GM19193 (cell line): ENCODE data around the gene AK4.
A peak's percentile ranks its signal among the peaks of the same experiment; 100 is the strongest.

Experiments
- POLR2A ChIP-seq: IDR thresholded peaks from 4 replicates; pipeline ENCODE4 v1.6.1; 2011; ENCODE audit not compliant: insufficient read depth, insufficient read length; ENCODE audit errors: extremely low read depth

Gene AK4

DNA sequence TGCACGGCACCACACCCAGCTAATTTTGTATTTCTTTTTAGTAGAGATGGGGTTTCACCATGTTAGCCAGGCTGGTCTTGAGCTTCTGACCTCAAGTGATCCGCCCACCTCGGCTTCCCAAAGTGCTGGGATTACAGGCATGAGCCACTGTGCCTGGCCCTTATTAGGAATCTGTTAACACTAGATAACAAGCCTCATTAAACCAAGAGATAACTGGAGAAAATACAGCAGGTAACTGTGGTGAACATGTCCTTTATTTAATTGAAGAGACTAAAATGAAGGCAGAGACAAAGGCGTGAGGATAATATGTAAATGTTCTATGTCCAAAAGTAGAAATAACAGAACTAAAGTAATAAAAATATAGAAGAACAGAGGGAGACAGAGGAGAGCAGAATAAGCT lies 89.5 kb downstream of the AK4 start:
- TF ChIP-seq POLR2A, result no peak

GRCh38 chr1:65238010-65238409 lies 90.0 kb downstream of the AK4 start:
- TF ChIP-seq POLR2A, result no peak

DNA sequence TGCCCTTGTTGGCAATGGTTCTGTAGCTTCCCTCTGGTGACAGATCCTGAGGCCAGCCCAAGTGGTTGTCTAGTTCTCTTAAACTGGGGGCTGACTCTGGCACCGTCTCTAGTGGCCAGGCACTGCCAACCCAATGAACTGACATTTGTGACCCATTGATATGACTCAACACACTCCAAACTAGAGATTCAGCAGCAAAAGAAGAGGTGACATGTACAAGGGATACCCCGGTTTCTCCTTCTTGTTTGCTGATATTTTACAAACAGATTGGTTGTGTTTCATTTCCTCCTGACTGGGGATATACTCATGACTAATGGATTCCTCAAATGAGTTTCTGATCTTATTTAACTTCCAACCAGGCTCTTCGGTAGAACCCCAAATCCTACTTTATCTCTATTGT lies 95.5 kb downstream of the AK4 start:
- no peak for TF ChIP-seq POLR2A

DNA sequence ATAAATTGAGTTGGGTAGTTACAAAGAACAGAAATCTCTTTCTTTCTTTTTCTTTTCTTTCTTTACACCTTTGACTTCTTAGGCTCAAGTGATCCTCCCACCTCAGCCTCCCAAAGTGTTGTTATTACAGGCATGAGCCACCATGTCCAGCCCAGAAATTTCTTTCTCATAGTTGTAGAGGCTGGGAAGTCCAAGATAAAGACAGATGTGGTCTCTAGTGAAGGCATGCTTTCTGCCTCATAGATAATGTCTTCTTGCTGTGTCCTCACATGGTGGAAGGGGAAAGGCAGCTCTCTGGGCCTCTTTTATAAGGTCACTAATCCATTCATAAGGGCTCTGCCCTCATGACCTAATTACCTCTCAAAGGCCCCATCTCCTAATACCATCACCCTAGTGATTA lies 97.3 kb downstream of the AK4 start:
- TF ChIP-seq POLR2A, result no peak

DNA sequence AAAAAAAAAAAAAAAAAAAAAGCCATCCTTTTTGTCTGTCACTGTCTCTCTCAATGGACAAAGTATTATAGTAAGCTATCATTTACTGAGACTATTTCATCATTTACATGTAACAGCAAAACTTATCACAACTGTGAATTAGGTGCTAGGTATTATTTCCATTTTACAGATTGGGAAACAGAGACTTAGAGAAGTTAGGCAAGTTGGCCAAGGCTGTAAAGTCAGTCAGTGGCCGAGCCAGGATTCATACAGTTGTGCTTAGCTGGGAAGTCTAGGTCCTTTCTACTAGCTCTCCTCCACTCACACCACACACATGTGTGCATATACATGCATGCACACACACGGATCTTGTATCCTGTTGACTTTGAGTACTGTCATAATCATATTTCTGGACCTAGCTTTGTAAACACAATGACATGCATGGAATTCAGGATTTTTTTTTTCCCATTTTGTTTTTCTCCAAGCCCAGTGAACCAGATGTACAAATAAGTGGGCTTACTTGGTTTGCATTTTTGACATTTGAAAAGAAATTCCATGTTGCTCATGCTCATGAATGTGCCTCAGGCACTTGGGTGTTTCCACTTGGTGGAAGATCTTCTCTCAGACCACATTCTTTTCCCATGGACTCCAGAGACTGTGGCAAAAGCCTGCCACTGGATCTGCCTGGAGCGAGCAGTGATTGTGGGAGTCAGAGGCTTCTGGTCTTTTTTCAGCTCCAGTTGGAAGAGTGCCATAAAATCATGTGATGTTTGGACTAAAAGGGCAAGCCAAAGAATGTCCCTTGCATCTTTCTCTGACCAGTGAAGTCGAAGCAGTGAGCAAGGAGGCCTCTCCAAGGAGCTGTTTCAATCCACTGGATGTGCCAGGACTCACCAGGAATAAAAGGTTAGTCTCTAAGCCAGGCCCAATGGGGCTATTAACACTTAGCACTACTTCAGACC lies 99.7 kb downstream of the AK4 start:
- no peak for TF ChIP-seq POLR2A

DNA sequence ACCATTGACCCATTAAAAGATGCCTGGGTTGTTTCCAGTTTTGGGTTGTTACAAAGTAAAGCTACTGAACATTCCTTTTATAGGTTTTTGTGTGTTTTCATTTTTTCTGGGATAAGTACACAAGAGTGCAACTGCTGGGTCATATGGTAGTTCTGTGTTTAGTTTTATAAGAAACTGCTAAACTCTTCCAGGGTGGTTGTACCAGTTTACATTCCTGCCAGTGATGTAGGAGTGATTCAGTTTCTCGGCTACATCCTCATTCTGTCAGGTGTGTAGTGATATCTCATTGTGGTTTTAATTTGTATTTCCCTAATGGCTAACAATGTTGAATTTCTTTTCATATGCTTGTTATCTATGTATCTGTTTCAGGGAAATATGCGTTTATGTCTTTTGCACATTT lies 102.8 kb downstream of the AK4 start:
- TF ChIP-seq POLR2A, result no peak

- TF ChIP-seq POLR2A, result no peak
Observed at GRCh38 chr1:65253800-65254319, 105.9 kb downstream of the AK4 start.

DNA sequence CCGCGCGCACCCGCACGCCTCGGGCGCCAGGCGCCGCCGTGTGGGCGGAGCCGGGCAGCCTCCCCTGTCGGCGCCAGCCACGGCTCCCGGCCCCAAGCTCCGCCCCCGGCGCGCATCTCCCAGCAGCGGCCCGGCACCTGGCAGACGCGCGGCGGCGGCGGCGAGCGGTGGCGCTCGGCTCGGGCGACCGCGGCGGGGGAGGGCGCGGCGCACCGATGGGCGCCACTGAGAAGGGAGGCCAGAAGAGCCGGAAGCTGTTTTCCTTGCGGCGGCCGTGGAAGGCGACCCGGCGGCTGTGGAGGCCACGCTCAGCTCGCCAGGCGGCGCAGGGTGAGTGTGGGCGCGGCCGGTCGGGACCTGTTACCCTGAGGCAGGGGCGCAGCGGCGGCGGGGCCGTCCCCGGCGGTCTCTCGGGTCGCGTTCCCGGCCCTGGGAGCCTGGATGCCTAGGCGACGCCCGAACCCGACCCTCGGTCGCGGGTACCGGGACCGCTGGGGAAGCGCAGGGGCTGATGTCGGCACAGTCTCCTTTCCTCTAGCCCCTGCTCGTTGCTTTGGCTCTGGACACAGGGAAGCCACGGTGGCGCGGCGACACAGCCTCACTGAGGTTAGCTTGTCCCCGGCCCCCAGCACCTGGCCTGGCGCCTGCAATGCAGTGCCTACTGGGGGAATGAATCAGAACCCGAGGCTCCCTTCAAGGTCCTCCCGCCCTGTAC lies 106.5 kb downstream of the AK4 start:
- peak; percentile 37 for TF ChIP-seq POLR2A

GRCh38 chr1:65255035-65255655 lies 107.1 kb downstream of the AK4 start:
- no peak for TF ChIP-seq POLR2A

GRCh38 chr1:65255656-65256050 lies 107.7 kb downstream of the AK4 start:
- no peak for TF ChIP-seq POLR2A

GRCh38 chr1:65256860-65257708 lies 109.1 kb downstream of the AK4 start:
- TF ChIP-seq POLR2A, result no peak

- TF ChIP-seq POLR2A, result no peak
Observed at GRCh38 chr1:65258106-65258505, 110.1 kb downstream of the AK4 start.

DNA sequence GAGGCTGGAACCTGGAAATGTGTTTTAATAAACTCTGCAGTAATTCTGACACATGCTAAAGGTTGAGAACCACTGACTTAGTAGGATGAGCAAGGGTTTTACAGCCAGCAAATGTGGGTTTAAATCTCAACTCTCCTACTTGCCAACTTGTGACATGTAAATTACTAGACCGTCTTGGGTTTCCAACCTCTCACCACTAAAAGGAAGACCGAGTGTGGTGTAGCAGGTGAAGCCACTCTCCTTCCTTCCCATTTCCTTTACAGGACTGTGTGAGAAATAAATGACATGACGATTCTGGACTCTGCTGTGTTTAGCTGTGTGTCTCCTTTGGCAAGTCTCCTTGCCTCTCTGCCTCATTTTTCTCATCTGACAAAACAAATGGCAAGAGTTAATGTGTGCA lies 111.8 kb downstream of the AK4 start:
- TF ChIP-seq POLR2A, result no peak

- no peak for TF ChIP-seq POLR2A
Observed at GRCh38 chr1:65260851-65261473, 113.0 kb downstream of the AK4 start.
